Mucosa of rectum (tissue), 2 donors: Measurements from ENCODE around the gene RFX3.

Experiments
- H3K27ac ChIP-seq, 2 donors: one replicate each; pipeline ENCODE4 v1.7.0; 2013; ENCODE audit warnings: inconsistent platforms in 2 of 2, low read depth in 2 of 2, low read length in 2 of 2
- H3K27me3 ChIP-seq, 2 donors: one replicate each; pipeline ENCODE4 v1.7.0; 2013; ENCODE audit warnings: low read length in 2 of 2; ENCODE audit not compliant: control insufficient read depth in 2 of 2, insufficient read depth in 2 of 2
- H3K36me3 ChIP-seq, 2 donors: one replicate each; pipeline ENCODE4 v1.7.0; 2013; ENCODE audit warnings: low read length in 2 of 2; ENCODE audit not compliant: control insufficient read depth in 2 of 2, insufficient read depth in 2 of 2
- H3K4me1 ChIP-seq, 2 donors: one replicate each; pipeline ENCODE4 v1.7.0; 2013; ENCODE audit warnings: low read length in 2 of 2, mild to moderate bottlenecking in 1 of 2; ENCODE audit not compliant: control insufficient read depth in 2 of 2, insufficient read depth in 2 of 2
- H3K4me3 ChIP-seq, 2 donors: one replicate each; pipeline ENCODE4 v1.7.0; 2013; ENCODE audit warnings: low read length in 2 of 2
- H3K9ac ChIP-seq, 2 donors: one replicate each; pipeline ENCODE4 v1.7.0; 2013; ENCODE audit warnings: low read length in 2 of 2, low read depth in 1 of 2, mild to moderate bottlenecking in 1 of 2
- H3K9me3 ChIP-seq, 2 donors: one replicate each; pipeline ENCODE4 v1.7.0; 2013; ENCODE audit warnings: low read length in 2 of 2; ENCODE audit not compliant: control insufficient read depth in 2 of 2
- donor health status: healthy.
- donor health status: Normal muscosa, but diverticular disease.

Gene RFX3

GRCh38 chr9:3215658-3216057 lies 310.1 kb downstream of the RFX3 start:
- Histone ChIP-seq H3K4me1 (no peaks in the 10 kb centered on the region), H3K27ac (no peak overlapping the region), H3K36me3 (no peaks in the 10 kb centered on the region), H3K4me3 (no peak overlapping the region), H3K9me3 (no peaks in the 10 kb centered on the region), H3K27me3 (no peaks in the 10 kb centered on the region), H3K9ac (no peak overlapping the region)

- H3K4me3 ChIP-seq, result no peak overlapping the region
Measured at GRCh38 chr9:3214741-3215140, 311.1 kb downstream of the RFX3 start.

GRCh38 chr9:3205421-3206095 lies 320.2 kb downstream of the RFX3 start:
- Histone ChIP-seq H3K4me3 (no peak overlapping the region), H3K27me3 (no peaks in the 10 kb centered on the region), H3K9me3 (no peaks in the 10 kb centered on the region), H3K4me1 (no peaks in the 10 kb centered on the region), H3K36me3 (no peaks in the 10 kb centered on the region), H3K27ac (no peak overlapping the region), H3K9ac (no peak overlapping the region)

More at GRCh38 chr9:3214741-3215140, 311.1 kb downstream of the RFX3 start:
- Histone ChIP-seq H3K9ac (no peak overlapping the region), H3K4me1 (no peaks in the 10 kb centered on the region), H3K27ac (no peak overlapping the region), H3K9me3 (no peaks in the 10 kb centered on the region), H3K27me3 (no peaks in the 10 kb centered on the region), H3K36me3 (no peaks in the 10 kb centered on the region)

- Histone ChIP-seq H3K9me3 (no peaks in the 10 kb centered on the region), H3K27ac (no peak overlapping the region), H3K4me1 (no peaks in the 10 kb centered on the region), H3K27me3 (no peaks in the 10 kb centered on the region), H3K9ac (no peak overlapping the region), H3K4me3 (no peak overlapping the region), H3K36me3 (no peaks in the 10 kb centered on the region)
Measured at GRCh38 chr9:3200331-3200774, 325.4 kb downstream of the RFX3 start.

- Histone ChIP-seq H3K4me3 (no peak overlapping the region), H3K36me3 (no peaks in the 10 kb centered on the region), H3K27me3 (no peaks in the 10 kb centered on the region), H3K4me1 (no peaks in the 10 kb centered on the region), H3K27ac (no peak overlapping the region), H3K9ac (no peak overlapping the region), H3K9me3 (no peaks in the 10 kb centered on the region)
Measured at GRCh38 chr9:3193791-3194190, 332.0 kb downstream of the RFX3 start.

GRCh38 chr9:3191715-3192114 lies 334.1 kb downstream of the RFX3 start:
- Histone ChIP-seq H3K27ac (no peak overlapping the region), H3K9me3 (no peaks in the 10 kb centered on the region), H3K9ac (no peak overlapping the region), H3K4me1 (no peaks in the 10 kb centered on the region), H3K27me3 (no peaks in the 10 kb centered on the region), H3K4me3 (no peak overlapping the region), H3K36me3 (no peaks in the 10 kb centered on the region)

- Histone ChIP-seq H3K27ac (no peak overlapping the region), H3K36me3 (no peaks in the 10 kb centered on the region), H3K4me1 (no peaks in the 10 kb centered on the region), H3K9me3 (no peaks in the 10 kb centered on the region), H3K27me3 (no peaks in the 10 kb centered on the region), H3K9ac (no peak overlapping the region), H3K4me3 (no peak overlapping the region)
Measured at GRCh38 chr9:3189113-3189861, 336.5 kb downstream of the RFX3 start.

GRCh38 chr9:3186751-3187150 lies 339.1 kb downstream of the RFX3 start:
- Histone ChIP-seq H3K27me3 (no peaks in the 10 kb centered on the region), H3K9me3 (no peaks in the 10 kb centered on the region), H3K9ac (no peak overlapping the region), H3K36me3 (no peaks in the 10 kb centered on the region), H3K4me1 (no peaks in the 10 kb centered on the region), H3K4me3 (no peak overlapping the region), H3K27ac (no peak overlapping the region)

GRCh38 chr9:3181049-3181953 lies 344.5 kb downstream of the RFX3 start:
- no peak overlapping the region for H3K9ac ChIP-seq
- H3K9me3 ChIP-seq, result no peaks in the 10 kb centered on the region
- no peak overlapping the region for H3K27ac ChIP-seq
- no peaks in the 10 kb centered on the region for H3K36me3 ChIP-seq
- peak overlapping the region; percentile 8 to 35 for H3K4me3 ChIP-seq
- peaks cover 12 to 16% of the 10 kb centered on the region in 2 donors for H3K27me3 ChIP-seq
- peaks cover 3 to 8% of the 10 kb centered on the region in 2 donors for H3K4me1 ChIP-seq

- Histone ChIP-seq H3K27ac (no peak overlapping the region), H3K4me1 (peaks cover 3 to 8% of the 10 kb centered on the region in 2 donors), H3K9me3 (no peaks in the 10 kb centered on the region), H3K36me3 (no peaks in the 10 kb centered on the region), H3K27me3 (peaks cover 12 to 16% of the 10 kb centered on the region in 2 donors), H3K4me3 (peak overlapping the region; percentile 8 to 23), H3K9ac (no peak overlapping the region)
Measured at GRCh38 chr9:3180696-3181048, 345.1 kb downstream of the RFX3 start.
